GM12891 (cell line): ENCODE measurements around the gene DDI2.

Experiments
- PAX5 ChIP-seq: IDR thresholded peaks from 2 replicates; pipeline ENCODE4 v1.6.1; 2011; ENCODE audit warnings: low read length, moderate library complexity, mild to moderate bottlenecking; ENCODE audit not compliant: insufficient read depth, severe bottlenecking
- POLR2A ChIP-seq: IDR thresholded peaks from 2 replicates; pipeline ENCODE4 v1.6.1; 2011; ENCODE audit warnings: low read depth, low read length, control low read depth
- POLR2AphosphoS5 ChIP-seq: IDR thresholded peaks from 2 replicates; pipeline ENCODE4 v1.6.1; 2011; ENCODE audit warnings: low read depth, low read length, control low read depth
- POU2F2 ChIP-seq: IDR thresholded peaks from 2 replicates; pipeline ENCODE4 v1.6.1; 2011; ENCODE audit warnings: low read depth, mild to moderate bottlenecking, control low read depth, low read length, moderate library complexity
- TAF1 ChIP-seq: IDR thresholded peaks from 2 replicates; pipeline ENCODE4 v1.6.1; 2011; ENCODE audit warnings: low read depth, low read length, control low read depth

GRCh38 chr1:15701784-15702183, 84.5 kb downstream of the DDI2 start:
- no peak for TF ChIP-seq POLR2A
- TF ChIP-seq TAF1 = no peak
- no peak for TF ChIP-seq POU2F2
- TF ChIP-seq POLR2AphosphoS5 = no peak
- TF ChIP-seq PAX5 = no peak
